ENCODE measurements around the gene NR1D2.

DNA sequence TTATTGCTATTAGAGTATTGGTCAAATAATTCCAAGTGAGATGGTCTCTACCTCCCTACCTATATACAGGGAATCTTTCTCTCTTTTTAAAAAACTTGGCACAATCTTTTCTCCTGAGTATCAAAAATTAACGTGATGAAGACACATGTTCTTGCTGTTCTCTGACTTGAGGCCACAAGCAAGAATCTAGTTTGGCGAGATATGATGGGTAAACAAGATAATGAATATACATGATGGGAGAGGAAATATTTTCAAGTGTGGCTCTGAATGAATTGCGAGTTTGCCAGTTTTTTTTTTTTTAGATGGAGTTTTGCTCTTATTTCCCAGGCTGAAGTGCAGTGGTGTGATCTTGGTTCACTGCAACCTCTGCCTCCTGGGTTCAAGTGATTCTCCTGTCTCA lies 11.6 kb downstream of the NR1D2 start:
- TF ChIP-seq, protein P1, sequence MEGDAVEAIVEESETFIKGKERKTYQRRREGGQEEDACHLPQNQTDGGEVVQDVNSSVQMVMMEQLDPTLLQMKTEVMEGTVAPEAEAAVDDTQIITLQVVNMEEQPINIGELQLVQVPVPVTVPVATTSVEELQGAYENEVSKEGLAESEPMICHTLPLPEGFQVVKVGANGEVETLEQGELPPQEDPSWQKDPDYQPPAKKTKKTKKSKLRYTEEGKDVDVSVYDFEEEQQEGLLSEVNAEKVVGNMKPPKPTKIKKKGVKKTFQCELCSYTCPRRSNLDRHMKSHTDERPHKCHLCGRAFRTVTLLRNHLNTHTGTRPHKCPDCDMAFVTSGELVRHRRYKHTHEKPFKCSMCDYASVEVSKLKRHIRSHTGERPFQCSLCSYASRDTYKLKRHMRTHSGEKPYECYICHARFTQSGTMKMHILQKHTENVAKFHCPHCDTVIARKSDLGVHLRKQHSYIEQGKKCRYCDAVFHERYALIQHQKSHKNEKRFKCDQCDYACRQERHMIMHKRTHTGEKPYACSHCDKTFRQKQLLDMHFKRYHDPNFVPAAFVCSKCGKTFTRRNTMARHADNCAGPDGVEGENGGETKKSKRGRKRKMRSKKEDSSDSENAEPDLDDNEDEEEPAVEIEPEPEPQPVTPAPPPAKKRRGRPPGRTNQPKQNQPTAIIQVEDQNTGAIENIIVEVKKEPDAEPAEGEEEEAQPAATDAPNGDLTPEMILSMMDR (IDR thresholded peaks at IDR 0.05), result no peak
- TF ChIP-seq EP300 (IDR thresholded peaks at IDR 0.05), result no peak
